PC-9 (cell line): ENCODE results near the gene PAN3.

ENCODE experiments used
- EZH2 ChIP-seq: fragments of 200-600 bp; sonication (generic); IDR thresholded peaks from 2 replicates; pipeline ENCODE4 v1.8.0; 2017; ENCODE audit warnings: antibody characterized with exemption, low read depth
- TF ChIP-seq, protein P1 (sequence below): fragments of 200-600 bp; sonication (generic); conservative IDR thresholded peaks from 2 replicates; pipeline ENCODE4 v1.6.1; 2017; ENCODE audit warnings: mixed run types, antibody characterized with exemption, mild to moderate bottlenecking, moderate library complexity

DNA sequence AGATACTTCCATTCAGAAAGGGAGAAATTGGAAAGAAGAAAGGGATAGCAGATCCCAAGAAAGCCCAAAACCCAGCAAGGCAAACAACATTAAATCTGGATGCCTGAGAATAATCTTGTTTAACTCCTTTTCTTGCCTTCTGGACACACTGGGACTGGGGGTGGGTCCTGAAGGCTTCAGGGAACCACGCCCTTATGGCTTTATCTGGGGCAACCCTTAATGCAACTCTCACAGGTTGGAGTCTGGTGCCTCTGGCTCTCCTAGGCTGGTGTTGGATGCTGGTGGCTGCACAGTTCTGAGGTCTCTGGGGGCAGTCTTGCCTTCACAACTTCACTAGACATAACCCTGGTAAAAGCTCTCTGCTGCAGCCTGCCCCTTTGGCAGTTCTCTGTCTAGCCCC, 27.9 kb downstream of the PAN3 start:
- TF ChIP-seq, protein P1, sequence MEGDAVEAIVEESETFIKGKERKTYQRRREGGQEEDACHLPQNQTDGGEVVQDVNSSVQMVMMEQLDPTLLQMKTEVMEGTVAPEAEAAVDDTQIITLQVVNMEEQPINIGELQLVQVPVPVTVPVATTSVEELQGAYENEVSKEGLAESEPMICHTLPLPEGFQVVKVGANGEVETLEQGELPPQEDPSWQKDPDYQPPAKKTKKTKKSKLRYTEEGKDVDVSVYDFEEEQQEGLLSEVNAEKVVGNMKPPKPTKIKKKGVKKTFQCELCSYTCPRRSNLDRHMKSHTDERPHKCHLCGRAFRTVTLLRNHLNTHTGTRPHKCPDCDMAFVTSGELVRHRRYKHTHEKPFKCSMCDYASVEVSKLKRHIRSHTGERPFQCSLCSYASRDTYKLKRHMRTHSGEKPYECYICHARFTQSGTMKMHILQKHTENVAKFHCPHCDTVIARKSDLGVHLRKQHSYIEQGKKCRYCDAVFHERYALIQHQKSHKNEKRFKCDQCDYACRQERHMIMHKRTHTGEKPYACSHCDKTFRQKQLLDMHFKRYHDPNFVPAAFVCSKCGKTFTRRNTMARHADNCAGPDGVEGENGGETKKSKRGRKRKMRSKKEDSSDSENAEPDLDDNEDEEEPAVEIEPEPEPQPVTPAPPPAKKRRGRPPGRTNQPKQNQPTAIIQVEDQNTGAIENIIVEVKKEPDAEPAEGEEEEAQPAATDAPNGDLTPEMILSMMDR = no peak
- no peak for TF ChIP-seq EZH2
